Upper lobe of left lung (tissue), 4 donors: ENCODE data around the gene NYAP2.

Source experiments
- EP300 ChIP-seq, 4 donors: sonication (generic); formaldehyde crosslinking; IDR thresholded peaks; one replicate each; pipeline ENCODE4 v1.5.1; 2017; ENCODE audit warnings: antibody characterized with exemption in 4 of 4, control low read depth in 2 of 4
- POLR2A ChIP-seq, 4 donors: fragments of 450-650 bp; IDR thresholded peaks; one replicate each; pipeline ENCODE4 v1.5.1; 2016 to 2017; ENCODE audit warnings: antibody characterized with exemption in 4 of 4, mild to moderate bottlenecking in 2 of 4
- POLR2AphosphoS5 ChIP-seq, 2 donors: sonication (generic); formaldehyde crosslinking; IDR thresholded peaks; one replicate each; pipeline ENCODE4 v1.5.1; 2017; ENCODE audit warnings: antibody characterized with exemption in 2 of 2
- TF ChIP-seq, protein P1 (sequence below), 6 experiments: fragments of 450-650 bp in 4 of 6; fragments of 200-600 bp in 2 of 6; sonication (generic) in 2 of 6; IDR thresholded peaks; one replicate each; pipeline ENCODE4 v1.5.1; 2016 to 2019; ENCODE audit warnings: antibody characterized with exemption in 6 of 6

DNA sequence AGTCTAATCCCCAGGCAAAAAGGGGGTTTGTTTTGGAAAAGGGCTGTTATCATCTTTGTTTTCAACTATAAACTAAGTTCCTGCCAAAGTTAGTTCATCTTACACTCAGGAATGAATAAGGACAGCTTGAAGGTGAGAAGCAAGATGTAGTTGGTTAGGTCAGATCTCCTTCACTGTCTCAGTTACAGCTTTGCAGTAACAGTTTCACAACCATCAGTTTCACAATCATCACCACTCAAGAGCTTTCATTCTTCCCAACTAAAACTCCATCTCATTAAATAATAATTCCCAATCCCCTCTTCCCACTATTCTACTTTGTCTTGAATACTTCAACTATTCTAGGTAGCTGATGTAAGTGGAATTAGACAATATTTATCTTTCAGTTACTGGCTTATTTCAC lies 200.9 kb downstream of the NYAP2 start:
- TF ChIP-seq, protein P1, sequence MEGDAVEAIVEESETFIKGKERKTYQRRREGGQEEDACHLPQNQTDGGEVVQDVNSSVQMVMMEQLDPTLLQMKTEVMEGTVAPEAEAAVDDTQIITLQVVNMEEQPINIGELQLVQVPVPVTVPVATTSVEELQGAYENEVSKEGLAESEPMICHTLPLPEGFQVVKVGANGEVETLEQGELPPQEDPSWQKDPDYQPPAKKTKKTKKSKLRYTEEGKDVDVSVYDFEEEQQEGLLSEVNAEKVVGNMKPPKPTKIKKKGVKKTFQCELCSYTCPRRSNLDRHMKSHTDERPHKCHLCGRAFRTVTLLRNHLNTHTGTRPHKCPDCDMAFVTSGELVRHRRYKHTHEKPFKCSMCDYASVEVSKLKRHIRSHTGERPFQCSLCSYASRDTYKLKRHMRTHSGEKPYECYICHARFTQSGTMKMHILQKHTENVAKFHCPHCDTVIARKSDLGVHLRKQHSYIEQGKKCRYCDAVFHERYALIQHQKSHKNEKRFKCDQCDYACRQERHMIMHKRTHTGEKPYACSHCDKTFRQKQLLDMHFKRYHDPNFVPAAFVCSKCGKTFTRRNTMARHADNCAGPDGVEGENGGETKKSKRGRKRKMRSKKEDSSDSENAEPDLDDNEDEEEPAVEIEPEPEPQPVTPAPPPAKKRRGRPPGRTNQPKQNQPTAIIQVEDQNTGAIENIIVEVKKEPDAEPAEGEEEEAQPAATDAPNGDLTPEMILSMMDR (IDR thresholded peaks at IDR 0.05): no peak
- TF ChIP-seq POLR2AphosphoS5 (IDR thresholded peaks at IDR 0.05) (no peak), EP300 (IDR thresholded peaks at IDR 0.05) (no peak), POLR2A (IDR thresholded peaks at IDR 0.05) (no peak)
